Pancreas (tissue), 10 donors: ENCODE data around the gene PNLIPRP3. TPM values are rescaled to one million over a fixed set of nuclear protein-coding genes. Genes with fewer than 3 reads are reported as not detected.
A peak's percentile ranks its signal among the peaks of the same experiment; 100 is the strongest.

Experiments
- ATAC-seq, 4 donors: fragments of 200-7000 bp; cut with Tn5 transposase; one replicate each; pipeline versions ENCODE4 v1.8.0 to v1.9.1; 2020; ENCODE audit warnings: mild to moderate bottlenecking in 4 of 4, moderate library complexity in 4 of 4
- DNase-seq, 6 donors: peaks; one replicate each; pipeline ENCODE4 v3.0.0-alpha.2; 2020
- FAIRE-seq: peaks from 2 replicates; lab custom pipeline; 2012; peaks lifted over from hg19 to GRCh38; lab: Jason Lieb, UNC
- H3K27ac ChIP-seq, 4 donors: fragments of 200-600 bp; sonication (generic); 1 replicate in 3 of 4; 2 replicates in 1 of 4; pipeline versions ENCODE4 v1.5.0 to v1.8.0; 2020
- H3K27me3 ChIP-seq, 4 donors: fragments of 200-600 bp; one replicate each; pipeline ENCODE4 v1.8.0; 2021
- H3K36me3 ChIP-seq, 3 donors: fragments of 200-600 bp; sonication (generic) in 1 of 3; one replicate each; pipeline versions ENCODE4 v1.5.0 to v1.8.0; 2020 to 2021
- H3K4me1 ChIP-seq, 3 donors: fragments of 200-600 bp; one replicate each; pipeline ENCODE4 v1.8.0; 2021
- H3K4me3 ChIP-seq, 4 donors: fragments of 200-600 bp; sonication (generic) in 2 of 4; one replicate each; pipeline versions ENCODE4 v1.5.0 to v1.8.0; 2020 to 2021
- H3K9me3 ChIP-seq, 4 donors: fragments of 200-600 bp; one replicate each; pipeline ENCODE4 v1.8.0; 2021
- CTCF ChIP-seq, 4 donors: fragments of 200-600 bp; sonication (generic) in 3 of 4; IDR thresholded peaks; one replicate each; pipeline versions ENCODE4 v1.5.0 to v1.8.0; 2021; ENCODE audit warnings: antibody characterized with exemption in 4 of 4
- WGBS, 2 donors: extraction: QIAGEN DNeasy Blood & Tissue Kit; methylation state at CpG; one replicate each; pipeline ENCODE4 v1.1.7; 2013; 5-methylcytosine and 5-hydroxymethylcytosine counted together
- intact Hi-C, 3 donors: fragments of 100-400 bp; cut with DNase I; formaldehyde crosslinking; loops; one replicate each; pipeline versions ENCODE4 v1.11.1 to v1.14.2; 2022
- polyA plus RNA-seq, 2 donors: library from polyadenylated mRNA; stranded (reverse); fragments of 200-250 nt; gene quantifications; one replicate each; pipeline ENCODE4 v1.2.3, GENCODE V29; 2013
- total RNA-seq, 6 donors: library from RNA; stranded (reverse); fragmentation: NEBNext Ultra II Directional in 4 of 6; extraction: Animal tissue kit (Norgen Biotek cat#: 25700) in 4 of 6; gene quantifications; one replicate each; pipeline versions ENCODE4 v1.2.1 to v1.2.4, GENCODE V29; 2021 to 2023
- donor health status: healthy with polysubstance abuse.
- donor health status: DM: no; HTN: no; CAD: no; lungs with moderate emphysema.
- donor health status: DM: no; HTN: no; CAD: no.
- donor health status: control.
- donor health status: control.
- donor health status: Bipolar disorder and iron deficiency.
- donor health status: DM: yes; HTN: yes; CAD: no.
- donor health status: DM: no; HTN: no; CAD: no.
- donor health status: DM: no; HTN: no; CAD: no.
- donor health status: DM: yes; HTN: yes; CAD: no.

The PNLIPRP3 gene
- total and polyA plus RNA-seq, 8 donors = 0.09 to 0.32 TPM; not detected in 6

GRCh38 chr10:116521424-116522290 lies 94.0 kb downstream of the PNLIPRP3 start:
- intact Hi-C loops = no loop called here
- ATAC-seq (peak; percentile 62 to 84 (median 80)), DNase-seq (peak in 3 of 6 donors; percentile 49 to 55 (median 54)), FAIRE-seq (peak; percentile 45)
- peak overlapping the region in 1 of 4 donors; percentile 12 for H3K4me3 ChIP-seq
- H3K27me3 ChIP-seq = no peaks in the 10 kb centered on the region
- no peaks in the 10 kb centered on the region for H3K9me3 ChIP-seq
- peak; percentile 33 to 82 (median 72) for TF ChIP-seq CTCF (IDR thresholded peaks at IDR 0.05)
- 11 to 13% methylated on average over 10 of the region's 10 CpGs for WGBS, 2 donors
- peak overlapping the region; percentile 10 to 83 (median 41) for H3K27ac ChIP-seq
- H3K36me3 ChIP-seq = no peaks in the 10 kb centered on the region
- H3K4me1 ChIP-seq = peaks cover 4 to 28% (median 6%) of the 10 kb centered on the region in 3 donors

DNA sequence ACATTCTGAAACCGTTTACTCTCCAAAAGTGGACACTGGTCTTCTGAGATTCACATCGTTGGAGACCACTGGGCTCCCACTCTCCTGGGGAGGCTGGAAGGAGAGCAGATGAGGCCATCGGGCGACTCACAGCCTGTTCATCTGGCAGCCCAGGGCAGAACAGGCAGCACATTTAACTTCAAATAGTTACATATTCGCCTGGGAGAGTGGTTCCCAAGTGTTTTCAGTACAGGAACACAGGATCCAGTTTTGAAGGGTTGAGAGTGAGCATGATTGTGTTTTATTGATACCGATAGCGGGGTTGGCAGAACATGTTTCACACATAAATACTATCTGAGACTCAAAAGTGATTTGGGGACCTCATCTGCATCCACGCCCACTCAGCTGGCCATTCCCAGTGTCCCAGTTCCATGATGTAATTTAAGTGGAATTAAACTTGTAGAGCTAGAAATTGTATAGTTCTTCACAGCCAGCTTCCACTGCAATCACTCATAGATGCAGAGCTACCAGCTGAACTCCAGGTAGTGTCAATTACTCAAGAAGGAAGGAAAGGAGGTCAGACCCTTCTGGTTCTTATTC lies 95.2 kb downstream of the PNLIPRP3 start:
- H3K27me3 ChIP-seq = no peaks in the 10 kb centered on the region
- ATAC-seq (peak; percentile 23 to 50 (median 42)), DNase-seq (peak in 1 of 6 donors; percentile 55), FAIRE-seq (no peak)
- no peaks in the 10 kb centered on the region for H3K9me3 ChIP-seq
- WGBS, 2 donors = 42 to 55% methylated on average over 8 of the region's 8 CpGs
- no peak overlapping the region for H3K4me3 ChIP-seq
- H3K36me3 ChIP-seq = no peaks in the 10 kb centered on the region
- TF ChIP-seq CTCF (IDR thresholded peaks at IDR 0.05) = no peak
- peaks cover 6 to 28% (median 6%) of the 10 kb centered on the region in 3 donors for H3K4me1 ChIP-seq
- intact Hi-C loops = no loop called here
- peak overlapping the region; percentile 17 to 83 (median 48) for H3K27ac ChIP-seq

- no peak for DNase-seq
- WGBS, 2 donors = 89 to 93% methylated on average over 3 of the region's 3 CpGs
- no peak for ATAC-seq
- H3K27me3 ChIP-seq = no peaks in the 10 kb centered on the region
- no peaks in the 10 kb centered on the region for H3K36me3 ChIP-seq
- no peak overlapping the region for H3K27ac ChIP-seq
- TF ChIP-seq CTCF (IDR thresholded peaks at IDR 0.05) = no peak
- intact Hi-C loops = no loop called here
- FAIRE-seq = no peak
- H3K4me1 ChIP-seq = peaks cover 6 to 28% (median 6%) of the 10 kb centered on the region in 3 donors
- no peak overlapping the region for H3K4me3 ChIP-seq
- no peaks in the 10 kb centered on the region for H3K9me3 ChIP-seq
These were observed 97.1 kb downstream of the PNLIPRP3 start for GRCh38 chr10:116524736-116525135.

- peak; percentile 43 for FAIRE-seq
- intact Hi-C loops = no loop called here
- WGBS, 2 donors = 33 to 35% methylated on average over 3 of the region's 3 CpGs
These were observed 98.6 kb downstream of the PNLIPRP3 start for GRCh38 chr10:116526219-116526618.

More at GRCh38 chr10:116526219-116526618, 98.6 kb downstream of the PNLIPRP3 start:
- Histone ChIP-seq H3K27me3 (no peaks in the 10 kb centered on the region), H3K9me3 (no peaks in the 10 kb centered on the region), H3K27ac (peak overlapping the region in 1 of 4 donors; percentile 50), H3K36me3 (no peaks in the 10 kb centered on the region), H3K4me1 (peaks cover 6 to 28% (median 6%) of the 10 kb centered on the region in 3 donors), H3K4me3 (no peak overlapping the region)
- ATAC-seq (peak in 1 of 4 donors; percentile 11), DNase-seq (no peak)
- no peak for TF ChIP-seq CTCF (IDR thresholded peaks at IDR 0.05)

Other genes with a start within 250 kb of the PNLIPRP3 start
- 1 to 10 TPM in 5 of 6 donors, under 1 TPM in 1; 0.79 to 4.4 (median 1.5) TPM for gene GFRA1, start 154.6 kb upstream of the PNLIPRP3 start, total RNA-seq
- gene GFRA1, start 154.6 kb upstream of the PNLIPRP3 start, polyA plus RNA-seq = under 1 TPM; 0.61 to 0.70 TPM
- not detected for gene CCDC172, start 103.4 kb upstream of the PNLIPRP3 start, total RNA-seq
- not detected for gene CCDC172, start 103.4 kb upstream of the PNLIPRP3 start, polyA plus RNA-seq
- gene PNLIP, start 118.1 kb downstream of the PNLIPRP3 start, total RNA-seq = over 10,000 TPM in 4 of 6 donors, 1,000 to 10,000 TPM in 2; 6,750 to 39,320 (median 11,574) TPM
- gene PNLIP, start 118.1 kb downstream of the PNLIPRP3 start, polyA plus RNA-seq = 1,000 to 10,000 TPM; 1,789 to 4,189 TPM
- 1,000 to 10,000 TPM; 4,088 to 8,927 (median 4,675) TPM for gene PNLIPRP1, start 163.1 kb downstream of the PNLIPRP3 start, total RNA-seq
- gene PNLIPRP1, start 163.1 kb downstream of the PNLIPRP3 start, polyA plus RNA-seq = 1,000 to 10,000 TPM; 3,212 to 6,957 TPM
- gene PNLIPRP2, start 193.1 kb downstream of the PNLIPRP3 start, total RNA-seq = 1,000 to 10,000 TPM in 5 of 6 donors, 100 to 1,000 TPM in 1; 455 to 7,545 (median 2,236) TPM
- gene PNLIPRP2, start 193.1 kb downstream of the PNLIPRP3 start, polyA plus RNA-seq = 1,000 to 10,000 TPM; 1,594 to 2,679 TPM